Urothelium cell line (cell line): ENCODE data around the gene C2orf81.
"Not testable (repeated sequence)": the region's sequence is repeated elsewhere in the genome, so short reads cannot be mapped to it uniquely, and the experiment has no call there.

Source experiments
- DNase-seq: peaks from one replicate; pipeline ENCODE4 v3.0.0; 2011; ENCODE audit warnings: low spot score, mixed read lengths
- FAIRE-seq: peaks from 2 replicates; lab custom pipeline; 2011; peaks lifted over from hg19 to GRCh38; lab: Jason Lieb, UNC

Gene C2orf81

DNA sequence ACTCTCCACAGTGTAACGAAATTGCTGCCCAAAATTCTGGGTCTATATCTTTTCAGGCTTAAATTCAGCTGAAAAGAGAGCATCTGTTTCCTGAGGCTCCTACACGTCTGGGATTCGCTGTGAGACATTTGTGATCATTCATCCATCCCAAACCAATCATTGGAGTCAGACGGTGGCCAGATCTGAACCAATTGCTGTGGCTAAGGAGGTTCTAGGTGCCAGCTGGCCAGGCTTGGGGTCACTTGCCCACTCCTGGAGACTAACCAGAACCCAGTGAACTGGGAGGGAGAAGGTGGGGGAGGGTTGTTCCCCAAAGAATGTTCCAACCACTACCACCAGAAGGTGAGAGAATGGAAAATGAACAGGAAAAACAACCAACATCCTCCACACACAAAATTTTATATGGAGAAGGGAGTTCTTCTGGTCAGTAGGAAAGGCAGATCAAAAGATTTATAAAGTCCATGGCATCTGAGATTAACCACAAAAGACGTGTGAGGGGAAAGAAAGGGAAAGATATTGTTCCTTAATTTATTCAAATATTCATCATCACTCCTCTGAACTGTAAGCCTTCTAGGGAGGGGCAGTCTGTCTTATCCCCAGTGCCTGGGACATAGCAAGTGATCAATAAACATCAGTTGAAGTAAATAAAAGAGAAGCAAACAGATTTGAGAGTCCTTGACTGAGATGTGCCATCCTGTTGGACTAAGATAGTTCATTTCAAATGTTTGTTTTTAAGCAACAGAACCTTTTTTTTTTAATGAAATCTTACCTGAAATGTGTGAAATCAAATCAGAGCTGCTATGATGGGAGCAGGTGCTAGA is 23.3 kb upstream of the C2orf81 start:
- no peak for FAIRE-seq
- no peak for DNase-seq

DNA sequence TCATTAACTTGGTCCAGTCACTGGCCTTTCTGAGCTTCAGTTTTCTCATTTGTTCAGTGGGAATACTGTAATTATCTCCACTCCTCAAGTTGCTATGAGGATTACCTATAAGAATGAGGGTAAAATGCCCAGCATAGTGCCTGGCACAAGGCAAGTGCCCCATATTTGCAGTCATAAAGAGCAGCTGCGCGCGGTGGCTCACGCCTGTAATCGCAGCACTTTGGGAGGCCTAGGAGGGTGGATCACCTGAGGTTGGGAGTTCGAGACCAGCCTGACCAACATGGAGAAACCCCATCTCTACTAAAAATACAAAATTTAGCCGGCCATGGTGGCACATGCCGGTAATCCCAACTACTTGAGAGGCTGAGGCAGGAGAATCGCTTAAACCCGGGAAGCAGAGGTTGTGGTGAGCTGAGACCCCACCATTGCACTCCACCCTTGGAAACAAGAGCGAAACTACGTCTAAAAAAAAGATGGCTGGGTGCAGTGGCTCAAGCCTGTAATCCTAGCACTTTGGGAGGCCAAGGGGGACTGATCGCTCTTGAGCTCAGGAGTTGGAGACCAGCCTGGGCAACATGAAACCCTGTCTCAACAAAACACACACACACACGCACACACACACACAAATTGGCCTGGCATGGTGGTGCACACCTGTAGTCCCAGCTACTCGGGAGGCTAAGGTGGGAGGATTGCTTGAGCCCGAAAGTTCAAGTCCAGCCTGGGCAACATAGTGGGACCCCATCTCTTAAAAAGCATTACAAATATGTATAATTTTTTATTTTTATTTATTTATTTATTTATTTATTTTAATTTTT is 21.3 kb upstream of the C2orf81 start:
- FAIRE-seq, result not testable (repeated sequence)

DNA sequence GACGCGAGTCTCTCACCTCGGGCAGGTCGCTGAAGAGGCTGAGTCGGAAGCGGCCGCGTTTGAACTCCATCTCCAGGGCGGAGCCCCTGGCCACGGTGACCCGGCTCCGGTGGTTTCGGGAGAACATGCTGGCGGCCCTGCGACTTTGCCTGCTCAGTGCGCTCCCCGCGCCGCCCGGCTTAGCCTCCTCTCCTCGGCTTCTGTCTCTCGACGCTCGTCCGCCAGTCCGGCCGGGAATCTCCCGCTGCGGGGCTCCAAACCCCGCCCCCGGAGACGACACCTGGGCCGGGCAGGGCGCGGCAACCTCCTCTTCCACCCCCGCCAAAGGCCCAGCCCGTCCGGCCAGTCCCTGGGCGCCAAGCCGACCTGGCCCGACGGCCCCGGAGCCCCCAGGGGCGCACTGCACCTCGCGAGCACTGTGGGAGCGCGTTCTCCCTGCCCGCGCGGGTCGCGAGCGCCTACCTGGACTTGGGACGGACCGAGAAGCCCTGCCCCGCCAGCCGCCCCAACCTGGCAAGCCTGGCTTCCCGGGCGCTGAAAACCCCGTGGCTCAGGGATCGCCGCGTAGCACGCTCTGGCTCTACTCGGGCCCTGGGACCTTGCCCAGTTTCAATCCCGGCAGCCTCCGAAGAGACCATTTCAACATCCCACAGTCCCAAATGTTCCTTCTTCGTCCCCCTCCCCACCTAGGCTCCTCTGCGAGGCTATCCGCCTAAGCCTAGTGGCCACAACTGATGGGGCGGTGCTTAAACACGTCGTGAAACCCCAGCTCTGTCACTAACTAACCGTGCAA is 20.5 kb upstream of the C2orf81 start, which contains the start of gene RTKN:
Gene RTKN (minus strand): TSS at position 248 of the 793 bp plus-strand sequence. CDS start 121 bp downstream, at position 127.
- DNase-seq (no peak), FAIRE-seq (no peak)

More for the DNA sequence above, 21.3 kb upstream of the C2orf81 start:
- not testable (repeated sequence) for DNase-seq

DNA sequence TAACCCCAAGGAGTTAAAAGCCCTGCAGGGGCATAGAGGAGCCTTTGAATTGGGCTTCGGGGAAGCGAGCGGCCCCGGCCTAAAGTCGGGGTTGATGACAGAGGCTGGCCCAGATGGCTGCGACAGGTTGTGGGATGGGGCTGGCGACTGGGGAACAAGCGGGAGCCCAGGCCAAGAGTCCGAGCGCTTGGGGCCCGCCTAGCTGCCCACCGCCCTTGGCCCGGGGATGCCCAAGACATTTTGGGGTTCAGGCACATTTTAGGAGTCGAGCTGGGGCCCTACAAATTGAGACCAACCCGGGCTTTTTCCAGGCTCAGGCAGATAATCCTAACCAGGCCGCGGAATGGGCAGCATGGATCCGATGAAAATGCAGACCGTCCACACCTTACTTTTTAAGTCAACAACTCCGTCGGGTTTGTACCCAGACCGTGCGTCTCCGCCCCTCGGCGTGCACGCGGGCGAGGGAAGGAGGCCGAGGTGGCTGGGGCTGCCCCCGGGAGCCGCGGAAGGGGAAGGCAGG is 19.8 kb upstream of the C2orf81 start:
- no peak for DNase-seq
- no peak for FAIRE-seq

DNA sequence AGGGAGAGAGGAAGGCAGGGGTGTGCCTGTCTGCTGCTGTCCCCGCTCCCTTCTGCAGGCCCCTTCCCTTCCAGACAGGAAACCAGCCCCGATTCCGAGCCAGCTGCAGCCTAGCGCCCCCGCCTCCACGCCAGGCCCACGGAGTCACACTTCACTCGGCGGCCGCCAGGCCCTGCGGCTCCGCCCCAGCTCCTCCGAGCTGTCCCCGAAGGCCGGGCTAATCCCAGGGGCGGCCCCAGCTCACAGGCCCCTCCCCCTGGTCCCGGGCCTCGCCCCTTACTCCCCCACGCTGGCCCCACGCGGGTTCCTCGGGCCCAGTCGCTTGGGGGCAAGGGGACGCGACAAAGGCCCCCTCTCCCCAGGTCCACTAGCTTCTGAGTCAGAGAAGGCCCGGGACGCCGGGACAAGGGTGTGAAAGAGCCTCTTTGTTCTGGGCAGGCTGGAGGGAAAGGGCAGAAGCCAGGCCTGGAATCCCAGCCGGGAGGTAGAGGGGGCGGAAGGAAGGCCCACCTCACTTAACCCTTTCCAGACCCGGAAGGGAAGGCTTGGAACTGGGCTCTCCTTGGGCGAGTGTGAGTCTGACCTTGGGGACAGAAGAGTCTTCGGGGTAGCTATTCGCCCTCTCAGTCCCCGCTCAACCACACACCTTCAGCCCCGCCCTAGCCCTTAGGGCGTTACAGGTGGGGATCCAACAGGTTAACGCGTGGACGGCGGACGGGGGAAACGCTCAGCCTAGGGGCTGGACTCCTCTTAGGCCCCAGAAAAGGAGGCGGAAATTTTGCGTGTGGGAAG is 19.2 kb upstream of the C2orf81 start:
- peak; percentile 74 for FAIRE-seq

DNA sequence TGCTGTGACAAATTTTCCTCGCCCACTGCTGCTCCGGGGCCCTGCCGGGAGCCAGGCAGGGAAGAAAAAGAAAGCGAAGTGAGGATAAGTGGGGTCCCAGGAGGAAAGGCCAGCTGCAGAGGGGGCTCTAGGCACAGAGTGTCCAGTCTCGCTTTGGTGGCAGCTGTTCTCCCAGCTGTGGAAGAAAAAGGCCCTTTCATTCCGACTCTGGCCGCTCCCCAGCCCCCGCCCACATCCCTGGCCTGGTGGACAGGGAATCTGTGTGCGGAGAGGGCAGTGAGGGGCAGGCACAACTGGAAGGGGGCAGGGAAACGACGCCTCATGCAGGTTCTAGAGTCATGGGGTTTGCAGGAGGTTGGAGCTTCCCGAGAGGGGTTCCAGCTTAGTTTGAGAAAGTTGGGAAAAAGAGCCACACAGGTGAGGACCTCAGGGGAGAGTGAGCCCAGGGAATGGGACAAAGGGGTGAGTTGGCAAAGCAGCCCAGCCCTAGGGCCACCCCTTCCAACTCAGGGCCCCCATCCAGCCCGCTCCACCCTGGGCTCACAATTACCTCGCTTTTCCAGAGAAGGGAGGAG is 18.5 kb upstream of the C2orf81 start:
- no peak for FAIRE-seq
- peak; percentile 67 for DNase-seq

More for the DNA sequence above, 19.2 kb upstream of the C2orf81 start:
- DNase-seq, result peak; percentile 100

DNA sequence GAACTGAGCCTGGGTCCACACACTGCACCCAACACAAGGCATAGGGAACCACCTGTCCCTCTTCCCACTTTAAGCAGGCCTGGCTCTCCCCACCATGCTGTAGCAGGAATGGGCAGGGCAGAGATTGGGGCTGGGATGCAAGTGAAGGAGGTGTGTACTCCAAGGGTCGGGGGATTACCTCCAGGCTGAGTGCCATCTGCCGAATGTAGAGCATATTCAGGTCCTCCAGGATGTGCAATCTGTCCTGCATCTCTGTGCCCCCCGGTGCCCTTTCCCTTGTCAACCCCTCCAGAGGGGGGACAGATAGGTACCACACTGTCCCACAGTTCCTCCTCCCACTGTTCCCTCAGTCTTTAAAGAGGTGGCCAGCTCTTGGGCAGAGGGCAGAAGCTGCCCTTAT is 18.0 kb upstream of the C2orf81 start:
- no peak for DNase-seq
- FAIRE-seq, result no peak

DNA sequence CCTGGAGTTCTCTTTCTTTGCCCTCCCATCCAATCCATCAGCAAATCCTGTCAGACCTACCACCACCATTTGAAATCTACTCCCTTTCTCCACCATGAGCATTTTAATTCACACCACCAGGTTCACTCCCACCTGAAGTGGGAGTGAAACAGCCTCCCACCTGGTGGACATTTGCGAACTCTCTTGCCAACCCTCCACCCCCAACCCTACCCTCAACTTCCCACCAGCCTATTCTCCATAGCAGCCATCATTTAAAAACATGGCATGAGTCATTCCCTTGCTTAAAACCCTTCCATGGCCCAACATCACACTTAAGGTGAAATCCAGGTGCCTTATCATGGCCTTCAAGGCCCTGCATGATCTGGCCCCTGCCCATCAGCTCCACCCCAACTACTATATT is 16.8 kb upstream of the C2orf81 start:
- no peak for DNase-seq

DNA sequence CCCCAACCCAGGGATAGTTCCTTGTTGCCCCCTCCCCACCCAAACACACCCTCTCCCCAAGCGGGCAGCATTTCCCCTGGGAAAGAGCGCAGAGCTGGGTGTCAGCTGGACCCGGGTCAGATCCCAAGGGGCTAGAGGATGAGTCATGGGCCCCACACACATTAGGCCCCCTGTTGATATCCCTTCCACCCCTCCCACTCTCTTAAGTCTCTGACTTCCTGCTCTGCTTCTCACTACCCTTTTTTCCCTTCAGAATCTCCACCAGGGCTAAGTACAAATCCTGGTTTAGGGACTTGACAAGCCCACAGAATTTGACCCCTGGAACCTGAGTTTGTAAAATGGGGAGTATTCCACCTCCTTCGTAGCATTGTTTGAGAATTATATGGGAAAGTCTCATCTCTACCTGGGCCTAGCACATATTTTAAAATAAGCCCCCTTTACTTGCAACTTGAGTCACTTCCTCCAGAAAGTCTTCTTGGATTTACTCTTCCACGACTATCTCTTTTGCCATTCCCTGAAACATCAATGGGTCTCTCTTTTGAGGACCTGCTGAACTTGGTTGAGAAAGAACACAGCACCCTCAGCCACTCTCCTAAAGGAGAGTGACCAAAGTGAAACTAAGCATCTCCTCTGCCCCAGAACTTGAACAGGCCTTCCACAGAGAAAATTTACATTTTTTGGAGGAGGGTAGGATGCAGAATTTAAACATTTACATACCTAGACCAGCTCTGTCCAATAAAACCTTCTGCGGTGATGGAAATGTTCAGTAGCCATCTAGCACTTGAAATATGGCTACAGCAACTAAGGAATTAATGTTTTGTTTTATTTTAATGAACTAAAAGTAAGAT is 15.7 kb upstream of the C2orf81 start:
- FAIRE-seq (no peak), DNase-seq (no peak)

More for the DNA sequence above, 16.8 kb upstream of the C2orf81 start:
- no peak for FAIRE-seq

DNA sequence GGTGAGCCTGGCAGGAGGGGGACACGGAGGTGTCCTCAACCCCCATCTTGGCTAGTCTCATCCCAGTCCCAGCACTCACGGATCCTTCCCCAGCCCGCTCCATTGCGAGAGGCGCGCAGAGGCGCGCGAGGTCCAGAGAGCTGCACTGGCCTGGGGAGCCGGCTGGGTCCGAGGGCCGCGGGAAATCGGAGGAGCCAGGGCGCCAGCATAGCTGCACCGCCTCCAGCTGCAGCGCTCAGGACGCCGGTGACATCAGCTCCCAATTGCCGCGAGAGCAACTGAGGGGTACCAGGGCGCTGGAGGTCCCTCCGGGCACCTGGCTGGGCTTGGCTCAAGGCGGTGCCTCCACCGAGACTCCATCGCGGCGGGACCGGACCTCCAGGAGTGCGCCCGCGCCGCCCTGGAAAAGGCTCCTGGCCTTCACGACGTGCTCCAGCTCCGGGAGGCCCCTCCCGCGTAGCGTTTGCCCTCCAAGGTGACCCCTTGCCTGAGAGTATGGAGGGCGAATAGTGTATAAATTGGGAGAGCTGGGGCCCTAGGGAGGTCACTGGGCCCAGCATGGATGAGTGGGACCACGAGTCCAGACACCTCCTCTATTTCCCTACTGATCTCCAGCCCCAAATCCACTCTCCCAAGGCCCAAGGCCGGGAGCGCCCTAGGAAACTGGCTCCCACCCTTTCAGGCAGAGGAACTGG is 14.8 kb upstream of the C2orf81 start:
- DNase-seq (no peak), FAIRE-seq (no peak)

DNA sequence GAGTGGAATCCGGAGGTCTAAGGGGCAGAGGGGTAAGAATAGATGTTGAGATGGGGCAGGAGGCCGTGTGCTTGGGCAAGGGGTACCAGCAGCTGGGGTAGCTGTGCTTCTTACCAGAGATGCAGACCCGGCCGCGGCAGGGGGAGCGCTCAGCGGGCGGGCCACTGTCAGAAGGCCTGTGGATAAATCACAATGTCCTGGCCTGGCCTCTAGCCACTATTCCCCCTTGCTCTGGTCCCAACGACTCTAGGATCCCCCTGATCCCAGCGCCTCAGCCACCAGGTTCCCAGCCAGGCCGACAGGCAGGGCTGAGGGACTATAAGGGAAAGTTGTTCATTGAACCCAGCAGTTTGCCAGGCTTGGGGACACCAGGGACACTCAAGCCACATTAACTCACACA is 9.1 kb upstream of the C2orf81 start:
- no peak for DNase-seq
- FAIRE-seq, result no peak

DNA sequence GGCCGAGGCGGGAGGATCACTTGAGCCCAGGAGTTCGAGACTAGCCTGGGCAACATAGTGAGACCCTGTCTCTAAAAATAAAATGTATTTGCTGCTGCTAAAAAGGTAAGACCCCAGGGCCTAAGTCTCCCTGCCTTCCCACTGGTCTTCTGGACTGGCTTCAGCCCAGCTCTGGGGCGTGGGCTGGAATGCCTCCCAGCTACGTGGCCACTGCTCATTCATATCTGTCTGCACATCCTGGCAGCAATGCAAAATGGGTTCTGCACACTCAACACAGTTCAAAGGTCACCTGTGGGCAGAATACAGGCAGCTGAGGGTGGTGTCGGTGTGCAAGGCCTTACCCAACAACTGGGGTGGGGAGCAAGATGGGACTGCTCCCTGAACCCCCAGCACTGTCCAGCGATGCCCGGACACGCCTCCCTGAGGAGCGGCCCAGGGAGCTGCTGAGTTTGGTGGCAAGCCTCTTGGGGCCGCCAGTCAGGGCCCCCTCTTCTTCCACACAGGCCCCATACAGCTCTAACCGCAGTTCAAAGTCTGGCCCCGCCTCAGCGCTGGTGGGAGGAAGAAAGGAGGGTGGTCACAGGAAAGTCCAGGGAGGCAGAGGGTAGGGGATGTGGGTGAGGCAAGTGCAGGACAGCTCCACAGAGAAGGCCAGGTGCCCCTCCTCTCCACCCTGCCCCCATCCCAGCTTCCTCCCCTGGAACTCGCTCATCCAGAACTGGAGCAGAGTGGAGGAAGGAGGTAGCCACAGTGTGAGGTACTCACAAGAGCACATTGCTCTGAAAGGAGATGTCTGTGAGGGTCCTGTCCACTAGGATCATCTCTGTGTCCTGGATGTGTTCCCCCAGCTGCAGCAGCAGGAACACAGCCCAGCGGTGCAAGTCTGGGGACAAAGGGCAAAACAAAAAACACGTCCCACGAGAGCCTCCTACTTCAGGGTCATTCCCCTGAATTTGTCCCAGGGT is 8.3 kb upstream of the C2orf81 start:
- no peak for FAIRE-seq

DNA sequence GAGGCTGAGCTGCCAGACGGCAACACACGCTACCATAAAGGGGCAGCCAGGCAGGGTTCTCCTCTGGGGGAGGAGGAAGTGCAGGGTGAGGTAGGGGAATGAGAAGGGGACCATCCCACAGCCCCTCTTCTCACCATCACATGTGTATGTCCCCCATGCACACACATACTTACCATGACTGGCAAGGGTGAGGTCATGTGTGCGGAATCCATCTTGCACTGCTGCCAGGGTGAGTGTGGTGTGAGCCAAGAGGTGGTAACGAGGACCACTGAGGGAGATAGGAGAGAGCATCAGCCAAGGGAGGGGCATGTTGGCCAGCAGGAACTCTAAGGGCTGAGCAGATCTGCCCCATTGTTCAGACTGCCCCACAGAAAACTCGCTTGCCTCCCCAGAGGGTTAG is 7.3 kb upstream of the C2orf81 start:
- DNase-seq (no peak), FAIRE-seq (peak; percentile 32)

More for the DNA sequence above, 8.3 kb upstream of the C2orf81 start:
- no peak for DNase-seq

DNA sequence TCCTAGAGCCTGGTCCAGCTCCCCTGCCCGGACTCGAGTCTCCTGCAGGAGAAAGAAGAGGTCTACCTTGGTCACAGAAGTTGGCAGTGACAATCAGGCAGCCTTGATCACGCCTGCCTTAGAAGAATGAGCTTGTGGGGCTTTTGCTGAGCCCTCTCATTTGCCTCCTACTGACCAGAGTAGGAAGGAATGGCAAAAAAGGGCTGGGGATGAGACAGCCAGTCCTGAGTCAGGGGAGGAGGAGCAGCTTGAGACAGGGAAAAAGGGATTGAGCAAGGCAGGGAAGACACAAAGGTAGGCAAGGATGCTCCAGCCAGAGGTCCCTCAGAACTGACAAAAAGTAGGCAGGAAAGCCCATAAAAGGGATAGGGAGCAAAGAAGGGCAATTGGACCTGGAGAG is 6.1 kb upstream of the C2orf81 start:
- FAIRE-seq, result no peak

DNA sequence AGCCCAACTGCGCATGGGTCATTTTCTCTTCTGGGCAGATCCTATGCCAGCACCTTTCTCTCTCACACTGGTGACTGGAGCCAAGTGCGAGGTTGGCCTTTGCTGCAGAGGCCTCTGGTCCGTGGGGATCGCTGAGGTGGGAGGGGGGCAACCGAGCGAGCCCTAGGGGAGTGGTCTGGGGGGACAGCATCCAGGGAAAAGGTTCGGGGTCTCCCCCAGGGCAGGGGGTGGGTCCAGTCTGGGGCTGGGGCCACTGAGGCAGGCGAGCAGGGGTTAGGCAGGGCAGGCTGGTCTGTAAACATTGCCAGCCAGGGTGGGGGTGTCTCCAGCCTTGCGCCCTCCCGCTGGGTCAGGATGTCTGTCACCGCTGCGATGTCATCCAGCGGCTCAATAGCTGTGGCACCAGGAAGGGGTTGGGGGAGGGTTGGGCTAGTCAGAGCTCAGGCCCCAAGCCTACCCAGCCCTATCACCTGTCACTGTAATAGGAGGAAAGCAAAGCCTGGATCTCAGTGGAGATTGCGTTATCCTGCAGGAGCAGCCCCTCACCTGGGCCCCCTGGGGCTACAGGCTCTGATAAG is 4.9 kb upstream of the C2orf81 start:
- FAIRE-seq (no peak), DNase-seq (no peak)

More for the DNA sequence above, 6.1 kb upstream of the C2orf81 start:
- DNase-seq, result no peak

DNA sequence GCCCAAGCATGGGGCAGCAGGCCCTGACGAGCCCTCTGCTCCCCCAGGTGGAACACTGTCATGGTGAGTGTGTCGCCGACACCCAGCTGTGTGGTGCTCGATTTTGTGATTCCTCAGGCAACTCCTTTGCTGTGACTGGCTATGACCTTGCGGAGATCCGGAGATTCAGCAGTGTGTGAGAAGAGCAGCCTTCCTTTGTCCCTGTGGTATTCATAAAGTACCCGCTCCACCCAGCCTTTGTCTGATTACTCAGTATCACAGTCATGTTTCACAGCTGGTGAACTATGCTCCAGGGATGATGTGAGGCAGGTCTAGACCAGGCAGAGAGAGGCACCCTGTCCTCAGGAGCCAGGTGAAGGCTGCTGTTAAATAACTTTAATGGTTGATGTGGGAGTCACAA is 4.1 kb upstream of the C2orf81 start:
- FAIRE-seq, result no peak

DNA sequence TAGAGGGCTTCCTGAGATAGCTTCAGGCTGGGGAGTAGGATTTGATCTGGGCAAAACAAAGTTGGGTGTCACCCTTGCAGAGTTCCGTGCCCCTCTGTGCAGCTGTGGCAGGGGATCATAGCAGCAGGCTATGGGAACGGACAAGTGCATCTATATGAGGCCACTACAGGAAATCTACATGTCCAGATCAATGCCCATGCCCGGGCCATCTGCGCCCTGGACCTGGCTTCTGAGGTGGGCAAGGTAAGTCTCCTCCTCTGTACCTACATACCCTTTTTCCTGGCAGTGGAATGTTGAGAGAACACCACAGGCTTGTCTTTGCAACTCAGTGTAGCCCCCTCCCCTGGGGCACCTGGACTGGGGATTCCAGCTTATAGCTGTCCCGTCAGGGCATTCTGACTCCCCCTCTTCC is 3.6 kb upstream of the C2orf81 start:
- FAIRE-seq (no peak), DNase-seq (no peak)

More for the DNA sequence above, 4.1 kb upstream of the C2orf81 start:
- no peak for DNase-seq
